Endodermal cell (in vitro differentiated cells): ENCODE data around the gene FRY. TPM values are rescaled to one million over a fixed set of nuclear protein-coding genes. Genes with fewer than 3 reads are reported as not detected.

Source experiments
- DNase-seq: peaks from one replicate; pipeline ENCODE4 v3.0.0-alpha.2; 2017
- H3K27ac ChIP-seq: 2 replicates; pipeline ENCODE4 v1.5.1; 2013; ENCODE audit warnings: mild to moderate bottlenecking, low read depth, low read length, moderate library complexity
- H3K27me3 ChIP-seq: 2 replicates; pipeline ENCODE4 v1.6.1; 2013; ENCODE audit warnings: mild to moderate bottlenecking, low read length, moderate library complexity; ENCODE audit not compliant: insufficient read depth, control insufficient read depth, poor library complexity, severe bottlenecking
- H3K36me3 ChIP-seq: 2 replicates; pipeline ENCODE4 v1.7.0; 2013; ENCODE audit warnings: mild to moderate bottlenecking, low read length, moderate library complexity; ENCODE audit not compliant: control insufficient read depth, insufficient read depth
- H3K4me1 ChIP-seq: one replicate; pipeline ENCODE4 v1.7.0; 2013; ENCODE audit warnings: low read length; ENCODE audit not compliant: control insufficient read depth, insufficient read depth
- H3K4me3 ChIP-seq: 2 replicates; pipeline ENCODE4 v1.5.1; 2013; ENCODE audit warnings: mild to moderate bottlenecking, low read length, moderate library complexity
- H3K9ac ChIP-seq: 2 replicates; pipeline ENCODE4 v1.6.1; 2013; ENCODE audit warnings: mild to moderate bottlenecking, low read length, moderate library complexity; ENCODE audit not compliant: poor library complexity, severe bottlenecking; ENCODE audit errors: extremely low read depth
- H3K9me3 ChIP-seq: 2 replicates; pipeline ENCODE4 v1.6.1; 2013; ENCODE audit warnings: mild to moderate bottlenecking, low read length, moderate library complexity; ENCODE audit not compliant: control insufficient read depth
- H3K27ac Mint-ChIP-seq: 2 replicates; pipeline ENCODE4 v1.8.0; 2020; ENCODE audit warnings: mixed read lengths
- H3K27me3 Mint-ChIP-seq: 2 replicates; pipeline ENCODE4 v1.8.0; 2021; ENCODE audit warnings: mild to moderate bottlenecking, mixed read lengths; ENCODE audit not compliant: insufficient read depth
- H3K36me3 Mint-ChIP-seq: 2 replicates; pipeline ENCODE4 v1.8.0; 2020; ENCODE audit warnings: low read depth, mixed read lengths
- H3K4me1 Mint-ChIP-seq: 2 replicates; pipeline ENCODE4 v1.8.0; 2020; ENCODE audit warnings: mixed read lengths
- H3K4me3 Mint-ChIP-seq: 2 replicates; pipeline ENCODE4 v1.8.0; 2020; ENCODE audit warnings: mild to moderate bottlenecking, moderate library complexity, mixed read lengths
- H3K9me3 Mint-ChIP-seq: 2 replicates; pipeline ENCODE4 v1.8.0; 2020; ENCODE audit warnings: mild to moderate bottlenecking, mixed read lengths
- WGBS, 2 experiments: methylation state at CpG; one replicate each; pipeline versions ENCODE4 v1.1.5 to v1.1.7; 2013; ENCODE audit warnings: missing lambda C conversion rate in 2 of 2, mixed read lengths in 1 of 2; ENCODE audit not compliant: insufficient coverage in 1 of 2, insufficient read length in 1 of 2; 5-methylcytosine and 5-hydroxymethylcytosine counted together
- total RNA-seq, 2 donors: library from RNA; stranded (reverse); fragmentation: NEBNext Ultra II Directional in 1 of 2; extraction: Animal tissue kit (Norgen Biotek cat#: 25700) in 1 of 2; gene quantifications; 2 replicates in 1 of 2; 3 replicates in 1 of 2; pipeline ENCODE4 v1.2.1, GENCODE V29; 2021
- TF ChIP-seq, protein P1 (sequence below): fragments of 200-600 bp; sonication (generic); conservative IDR thresholded peaks from 2 replicates; pipeline ENCODE4 v1.5.0; 2021; ENCODE audit warnings: antibody characterized with exemption, mild to moderate bottlenecking

FRY gene
- total RNA-seq, 2 donors from 2014 or later = 20.1 to 30.8 TPM

DNA sequence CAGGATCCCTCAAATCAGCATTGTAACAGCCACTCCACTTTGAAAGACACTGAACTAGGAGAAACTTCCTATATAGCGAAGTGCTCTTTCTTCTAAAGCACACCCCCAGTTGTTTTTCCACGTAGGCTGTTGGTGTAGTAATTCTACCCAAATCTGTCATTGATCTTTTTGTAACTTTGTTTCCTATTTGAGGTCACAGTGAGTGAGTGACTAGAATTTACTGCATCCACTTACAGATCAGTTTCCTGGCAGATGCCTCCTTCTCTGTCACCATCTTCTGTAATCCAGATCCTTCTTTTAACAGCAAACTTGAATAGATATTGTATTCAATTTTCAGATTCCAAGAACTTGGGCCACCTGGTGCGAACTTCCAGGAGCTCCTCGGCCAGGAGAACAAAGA is 268.3 kb downstream of the FRY start:
- DNase-seq = no peak
- Histone ChIP-seq H3K27ac (no peak overlapping the region), H3K9me3 (no peaks in the 10 kb centered on the region), H3K27me3 (no peaks in the 10 kb centered on the region), H3K4me1 (no peaks in the 10 kb centered on the region), H3K36me3 (no peaks in the 10 kb centered on the region), H3K9ac (no peak overlapping the region), H3K4me3 (no peak overlapping the region)
- no peaks in the 10 kb centered on the region for H3K9me3 Mint-ChIP-seq
- no peak overlapping the region for H3K4me3 Mint-ChIP-seq
- WGBS, 2 experiments = 78 to 100% methylated on average over 2 to 4 of the region's 4 CpGs
- H3K4me1 Mint-ChIP-seq = peaks cover 1% of the 10 kb centered on the region
- TF ChIP-seq, protein P1, sequence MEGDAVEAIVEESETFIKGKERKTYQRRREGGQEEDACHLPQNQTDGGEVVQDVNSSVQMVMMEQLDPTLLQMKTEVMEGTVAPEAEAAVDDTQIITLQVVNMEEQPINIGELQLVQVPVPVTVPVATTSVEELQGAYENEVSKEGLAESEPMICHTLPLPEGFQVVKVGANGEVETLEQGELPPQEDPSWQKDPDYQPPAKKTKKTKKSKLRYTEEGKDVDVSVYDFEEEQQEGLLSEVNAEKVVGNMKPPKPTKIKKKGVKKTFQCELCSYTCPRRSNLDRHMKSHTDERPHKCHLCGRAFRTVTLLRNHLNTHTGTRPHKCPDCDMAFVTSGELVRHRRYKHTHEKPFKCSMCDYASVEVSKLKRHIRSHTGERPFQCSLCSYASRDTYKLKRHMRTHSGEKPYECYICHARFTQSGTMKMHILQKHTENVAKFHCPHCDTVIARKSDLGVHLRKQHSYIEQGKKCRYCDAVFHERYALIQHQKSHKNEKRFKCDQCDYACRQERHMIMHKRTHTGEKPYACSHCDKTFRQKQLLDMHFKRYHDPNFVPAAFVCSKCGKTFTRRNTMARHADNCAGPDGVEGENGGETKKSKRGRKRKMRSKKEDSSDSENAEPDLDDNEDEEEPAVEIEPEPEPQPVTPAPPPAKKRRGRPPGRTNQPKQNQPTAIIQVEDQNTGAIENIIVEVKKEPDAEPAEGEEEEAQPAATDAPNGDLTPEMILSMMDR = no peak
- H3K36me3 Mint-ChIP-seq = no peaks in the 10 kb centered on the region
- H3K27ac Mint-ChIP-seq = no peak overlapping the region
- H3K27me3 Mint-ChIP-seq = no peaks in the 10 kb centered on the region

DNA sequence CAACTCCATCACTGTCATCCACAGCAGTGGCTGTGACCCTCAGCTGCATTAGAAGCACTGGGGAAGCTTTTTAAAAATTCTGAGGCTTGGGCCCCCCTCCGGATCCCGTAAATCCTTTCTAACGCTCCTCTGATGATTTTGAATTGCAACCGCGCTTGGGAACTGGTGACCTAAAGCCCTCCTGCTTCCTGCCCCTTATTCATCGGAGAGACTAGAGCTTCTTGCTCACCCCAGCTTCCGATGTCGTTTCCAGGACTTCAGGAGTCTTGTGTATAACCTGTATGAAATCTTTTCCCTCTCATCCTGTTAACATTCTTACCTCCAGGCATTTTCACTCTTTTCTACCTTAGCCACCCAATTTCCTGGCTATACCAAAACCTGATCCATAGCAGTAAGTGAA is 268.8 kb downstream of the FRY start:
- Histone ChIP-seq H3K9ac (no peak overlapping the region), H3K27me3 (no peaks in the 10 kb centered on the region), H3K36me3 (no peaks in the 10 kb centered on the region), H3K27ac (no peak overlapping the region), H3K9me3 (no peaks in the 10 kb centered on the region), H3K4me3 (no peak overlapping the region), H3K4me1 (no peaks in the 10 kb centered on the region)
- Mint-ChIP-seq H3K36me3 (no peaks in the 10 kb centered on the region), H3K27me3 (no peaks in the 10 kb centered on the region), H3K4me3 (no peak overlapping the region), H3K27ac (no peak overlapping the region), H3K9me3 (no peaks in the 10 kb centered on the region), H3K4me1 (peaks cover 1% of the 10 kb centered on the region)
- no peak for DNase-seq
- TF ChIP-seq, protein P1 = no peak
- 76 to 83% methylated on average over 8 of the region's 8 CpGs for WGBS, 2 experiments

DNA sequence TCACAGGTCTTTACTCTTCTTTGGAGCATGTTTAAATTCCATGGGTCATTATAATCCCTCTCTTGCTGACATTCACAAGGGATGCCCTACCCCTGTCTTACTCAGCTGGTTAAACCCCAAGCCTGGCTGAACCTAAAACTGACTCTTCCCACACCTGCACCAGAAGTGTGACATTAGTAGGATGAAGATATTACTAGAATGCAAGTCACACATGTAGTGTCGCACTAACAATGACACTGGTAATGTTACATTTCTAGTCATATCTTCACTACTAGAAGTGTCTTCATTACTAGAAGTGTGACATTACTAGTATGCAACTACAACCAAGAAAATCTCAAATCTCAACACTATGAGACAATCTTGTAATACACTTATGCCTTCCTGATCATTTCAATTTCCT is 269.3 kb downstream of the FRY start:
- H3K4me1 ChIP-seq = no peaks in the 10 kb centered on the region
- TF ChIP-seq, protein P1 = no peak
- H3K4me3 ChIP-seq = no peak overlapping the region
- no peak overlapping the region for H3K9ac ChIP-seq
- no peaks in the 10 kb centered on the region for H3K27me3 ChIP-seq
- peaks cover 1% of the 10 kb centered on the region for H3K4me1 Mint-ChIP-seq
- no peak overlapping the region for H3K27ac Mint-ChIP-seq
- no peaks in the 10 kb centered on the region for H3K27me3 Mint-ChIP-seq
- no peak overlapping the region for H3K27ac ChIP-seq
- 100% methylated on average over 1 of the region's 1 CpG for WGBS, 2 experiments
- DNase-seq = no peak
- no peaks in the 10 kb centered on the region for H3K36me3 Mint-ChIP-seq
- H3K4me3 Mint-ChIP-seq = no peak overlapping the region
- no peaks in the 10 kb centered on the region for H3K36me3 ChIP-seq
- no peaks in the 10 kb centered on the region for H3K9me3 ChIP-seq
- no peaks in the 10 kb centered on the region for H3K9me3 Mint-ChIP-seq
